IMR-90 (cell line): Measurements from ENCODE around the gene CLIC5. TPM values are rescaled to one million over a fixed set of nuclear protein-coding genes. Genes with fewer than 3 reads are reported as not detected.

Source experiments
- ATAC-seq: fragments of 200-7000 bp; cut with Tn5 transposase; 2 replicates; pipeline ENCODE4 v1.9.1; 2020; ENCODE audit warnings: low read depth, mild to moderate bottlenecking, moderate library complexity
- BruUV-seq: library from RNA; stranded (reverse); fragments of 400-500 nt; replicated peaks from 2 replicates; lab custom pipeline; 2021; lab: Mats Ljungman, UMichigan
- CTCF ChIA-PET: fragments of 300-600 bp; formaldehyde crosslinking; extraction: SDS; loops from one replicate; lab custom pipeline; 2021; ENCODE audit warnings: antibody characterized with exemption; lab: Yijun Ruan, JAX
- POLR2A ChIA-PET: fragments of 300-600 bp; sonication (Branson Sonifier 250); formaldehyde crosslinking; loops from one replicate; lab custom pipeline; 2022; ENCODE audit warnings: antibody characterized with exemption; ENCODE audit not compliant: unreplicated experiment; lab: Charles Lee
- DNase-seq: peaks from one replicate; pipeline ENCODE4 v3.0.0; 2013
- H2AFZ ChIP-seq: replicated peaks from 2 replicates; pipeline ENCODE3; 2013; ENCODE audit warnings: low read length, mild to moderate bottlenecking; ENCODE audit not compliant: poor library complexity
- H2AK5ac ChIP-seq: 2 replicates; pipeline ENCODE4 v1.6.1; 2013; ENCODE audit warnings: low read depth, low read length, inconsistent platforms
- H2AK9ac ChIP-seq: replicated peaks from 2 replicates; pipeline ENCODE3; 2013; ENCODE audit warnings: mild to moderate bottlenecking, low read depth, low read length, moderate library complexity; ENCODE audit not compliant: poor library complexity
- H2BK120ac ChIP-seq: 2 replicates; pipeline ENCODE4 v1.6.1; 2013; ENCODE audit warnings: low read depth, low read length, inconsistent platforms
- H2BK15ac ChIP-seq: 3 replicates; pipeline ENCODE4 v1.6.1; 2013; ENCODE audit warnings: low read depth, low read length, inconsistent platforms
- H2BK20ac ChIP-seq: 2 replicates; pipeline ENCODE4 v1.6.1; 2013; ENCODE audit warnings: low read depth, mild to moderate bottlenecking, inconsistent platforms, low read length, moderate library complexity
- H2BK5ac ChIP-seq: 2 replicates; pipeline ENCODE4 v1.6.1; 2013; ENCODE audit warnings: mild to moderate bottlenecking, low read depth, low read length, inconsistent platforms; ENCODE audit not compliant: poor library complexity, severe bottlenecking
- H3K14ac ChIP-seq: replicated peaks from 2 replicates; pipeline ENCODE4 v1.6.1; 2013; ENCODE audit warnings: low read depth, low read length, inconsistent platforms
- H3K18ac ChIP-seq: 2 replicates; pipeline ENCODE4 v1.6.1; 2013; ENCODE audit warnings: low read depth, low read length, control low read depth
- H3K23ac ChIP-seq: 2 replicates; pipeline ENCODE4 v1.6.1; 2013; ENCODE audit warnings: low read depth, low read length, inconsistent platforms
- H3K27ac ChIP-seq: 2 replicates; pipeline ENCODE4 v1.5.1; 2013; ENCODE audit warnings: mild to moderate bottlenecking, control low read depth, low read length; ENCODE audit not compliant: insufficient read depth
- H3K27me3 ChIP-seq: 2 replicates; pipeline ENCODE4 v1.6.1; 2013; ENCODE audit warnings: low read length; ENCODE audit not compliant: control insufficient read depth, insufficient read depth
- H3K36me3 ChIP-seq: 2 replicates; pipeline ENCODE4 v1.6.1; 2013; ENCODE audit warnings: low read length, mixed read lengths; ENCODE audit not compliant: control insufficient read depth, insufficient read depth
- H3K4ac ChIP-seq: 2 replicates; pipeline ENCODE4 v1.6.1; 2013; ENCODE audit warnings: low read depth, low read length, inconsistent platforms
- H3K4me1 ChIP-seq: 2 replicates; pipeline ENCODE4 v1.6.1; 2013; ENCODE audit warnings: low read length, mixed read lengths; ENCODE audit not compliant: control insufficient read depth, insufficient read depth
- H3K4me2 ChIP-seq: 2 replicates; pipeline ENCODE4 v1.6.1; 2013; ENCODE audit warnings: low read depth, mild to moderate bottlenecking, control low read depth, low read length, moderate library complexity
- H3K4me3 ChIP-seq: 2 replicates; pipeline ENCODE4 v1.5.1; 2013; ENCODE audit warnings: low read depth, mild to moderate bottlenecking, control low read depth, low read length, moderate library complexity; ENCODE audit not compliant: insufficient read depth
- H3K56ac ChIP-seq: 2 replicates; pipeline ENCODE4 v1.6.1; 2013; ENCODE audit warnings: low read length, inconsistent platforms; ENCODE audit not compliant: insufficient read depth; ENCODE audit errors: extremely low read depth
- H3K79me1 ChIP-seq, 2 experiments: 2 replicates each; pipeline ENCODE4 v1.6.1; 2013; ENCODE audit warnings: low read length in 2 of 2, inconsistent platforms in 1 of 2, low read depth in 1 of 2
- H3K9ac ChIP-seq: 2 replicates; pipeline ENCODE4 v1.6.1; 2013; ENCODE audit warnings: low read depth, low read length, control low read depth
- H3K9me1 ChIP-seq: 2 replicates; pipeline ENCODE4 v1.6.1; 2013; ENCODE audit warnings: low read length, inconsistent platforms; ENCODE audit not compliant: insufficient read depth
- H3K9me3 ChIP-seq: 2 replicates; pipeline ENCODE4 v1.6.1; 2013; ENCODE audit warnings: low read length; ENCODE audit not compliant: control insufficient read depth, insufficient read depth
- H4K20me1 ChIP-seq: 2 replicates; pipeline ENCODE4 v1.6.1; 2013; ENCODE audit warnings: low read length, inconsistent platforms; ENCODE audit not compliant: insufficient read depth
- H4K5ac ChIP-seq: 2 replicates; pipeline ENCODE4 v1.6.1; 2013; ENCODE audit warnings: mild to moderate bottlenecking, low read depth, low read length, control low read depth
- H4K8ac ChIP-seq, 2 experiments: 2 replicates each; pipeline ENCODE4 v1.6.1; 2013; ENCODE audit warnings: low read depth in 2 of 2, low read length in 2 of 2, control low read depth in 1 of 2, inconsistent platforms in 1 of 2
- H4K91ac ChIP-seq: 2 replicates; pipeline ENCODE4 v1.6.1; 2013; ENCODE audit warnings: low read depth, low read length, inconsistent platforms; ENCODE audit not compliant: insufficient read depth
- BHLHE40 ChIP-seq: fragments of 150-350 bp; IDR thresholded peaks from 2 replicates; pipeline ENCODE4 v1.6.1; 2016; ENCODE audit warnings: mild to moderate bottlenecking, low read depth, low read length
- CEBPB ChIP-seq: IDR thresholded peaks from 2 replicates; pipeline ENCODE4 v1.6.1; 2012; ENCODE audit warnings: low read depth, low read length, improper control_type of control experiment
- CHD1 ChIP-seq: IDR thresholded peaks from 2 replicates; pipeline ENCODE4 v1.6.1; 2012; ENCODE audit warnings: low read depth, low read length, improper control_type of control experiment
- FOS ChIP-seq: fragments of 150-350 bp; IDR thresholded peaks from 2 replicates; pipeline ENCODE4 v1.6.1; 2016; ENCODE audit warnings: low read depth, low read length
- MAFK ChIP-seq: IDR thresholded peaks from 2 replicates; pipeline ENCODE4 v1.6.1; 2012; ENCODE audit warnings: low read depth, low read length, improper control_type of control experiment
- MAZ ChIP-seq: IDR thresholded peaks from 2 replicates; pipeline ENCODE4 v1.6.1; 2012; ENCODE audit warnings: low read depth, mild to moderate bottlenecking, low read length, improper control_type of control experiment, moderate library complexity, borderline replicate concordance
- MXI1 ChIP-seq: IDR thresholded peaks from 2 replicates; pipeline ENCODE4 v1.6.1; 2012; ENCODE audit warnings: low read depth, mild to moderate bottlenecking, low read length, moderate library complexity, borderline replicate concordance
- NFE2L2 ChIP-seq: fragments of 150-350 bp; IDR thresholded peaks from 2 replicates; pipeline ENCODE4 v1.6.1; 2016; ENCODE audit warnings: low read depth, mild to moderate bottlenecking, low read length
- POLR2A ChIP-seq: IDR thresholded peaks from 2 replicates; pipeline ENCODE4 v1.6.1; 2012; ENCODE audit warnings: mild to moderate bottlenecking, low read depth, low read length
- RAD21 ChIP-seq: IDR thresholded peaks from 2 replicates; pipeline ENCODE4 v1.6.1; 2012; ENCODE audit warnings: low read length, improper control_type of control experiment
- RCOR1 ChIP-seq: IDR thresholded peaks from 2 replicates; pipeline ENCODE4 v1.6.1; 2012; ENCODE audit warnings: mild to moderate bottlenecking, low read length, improper control_type of control experiment; ENCODE audit not compliant: insufficient replicate concordance
- RFX5 ChIP-seq: IDR thresholded peaks from 2 replicates; pipeline ENCODE4 v1.8.0; 2012; ENCODE audit warnings: low read depth, mild to moderate bottlenecking, low read length, moderate library complexity
- SMC3 ChIP-seq: fragments of 150-350 bp; IDR thresholded peaks from 2 replicates; pipeline ENCODE4 v1.6.1; 2016; ENCODE audit warnings: low read depth, mild to moderate bottlenecking, antibody characterized with exemption, low read length, moderate library complexity
- USF2 ChIP-seq: fragments of 150-350 bp; IDR thresholded peaks from 2 replicates; pipeline ENCODE4 v1.6.1; 2017; ENCODE audit warnings: mild to moderate bottlenecking, antibody characterized with exemption, low read length, low read depth
- WGBS, 2 experiments: methylation state at CpG; one replicate each; pipeline versions ENCODE4 v1.1.5 to v1.1.7; 2013; ENCODE audit warnings: missing lambda C conversion rate in 2 of 2; ENCODE audit not compliant: insufficient read length in 1 of 2; ENCODE audit errors: extremely low coverage in 2 of 2; 5-methylcytosine and 5-hydroxymethylcytosine counted together
- dilution Hi-C: fragments of 300-500 bp; cut with HindIII; formaldehyde crosslinking; loops from one replicate; pipeline ENCODE4 v1.14.3; 2018; ENCODE audit warnings: low sequenced_read_pairs; ENCODE audit not compliant: unreplicated experiment
- in situ Hi-C: fragments of 300-500 bp; cut with MboI; formaldehyde crosslinking; loops from 3 replicates; pipeline ENCODE4 v1.14.3; 2019; ENCODE audit warnings: low sequenced_read_pairs, inconsistent platforms, mixed read lengths
- intact Hi-C: fragments of 100-400 bp; cut with micrococcal nuclease; formaldehyde crosslinking; loops from 2 replicates; pipeline ENCODE4 v1.10.0; 2022
- polyA plus RNA-seq, 3 experiments: library from polyadenylated mRNA; depleted of rRNA; stranded (reverse); fragments of >200 nt; gene quantifications; 2 replicates each; pipeline ENCODE4 v1.2.3, GENCODE V29; 2012; ENCODE audit warnings: low replicate concordance in 1 of 3
- total RNA-seq: library from RNA; depleted of rRNA; stranded (reverse); fragments of >200 nt; gene quantifications from 2 replicates; pipeline ENCODE4 v1.2.3, GENCODE V29; 2012
- TF ChIP-seq, protein P1 (sequence below): conservative IDR thresholded peaks from 2 replicates; pipeline ENCODE4 v1.5.1; 2012; ENCODE audit warnings: mild to moderate bottlenecking, low read depth, low read length, improper control_type of control experiment
- TF ChIP-seq, protein P2 (sequence below): fragments of 150-350 bp; IDR thresholded peaks from 2 replicates; pipeline ENCODE4 v1.6.1; 2016; ENCODE audit warnings: low read depth, mild to moderate bottlenecking, low read length, moderate library complexity, borderline replicate concordance

CLIC5 gene
- total and polyA plus RNA-seq, 2 of the 4 experiments (the other 2 are of a cell fraction) = not detected

DNA sequence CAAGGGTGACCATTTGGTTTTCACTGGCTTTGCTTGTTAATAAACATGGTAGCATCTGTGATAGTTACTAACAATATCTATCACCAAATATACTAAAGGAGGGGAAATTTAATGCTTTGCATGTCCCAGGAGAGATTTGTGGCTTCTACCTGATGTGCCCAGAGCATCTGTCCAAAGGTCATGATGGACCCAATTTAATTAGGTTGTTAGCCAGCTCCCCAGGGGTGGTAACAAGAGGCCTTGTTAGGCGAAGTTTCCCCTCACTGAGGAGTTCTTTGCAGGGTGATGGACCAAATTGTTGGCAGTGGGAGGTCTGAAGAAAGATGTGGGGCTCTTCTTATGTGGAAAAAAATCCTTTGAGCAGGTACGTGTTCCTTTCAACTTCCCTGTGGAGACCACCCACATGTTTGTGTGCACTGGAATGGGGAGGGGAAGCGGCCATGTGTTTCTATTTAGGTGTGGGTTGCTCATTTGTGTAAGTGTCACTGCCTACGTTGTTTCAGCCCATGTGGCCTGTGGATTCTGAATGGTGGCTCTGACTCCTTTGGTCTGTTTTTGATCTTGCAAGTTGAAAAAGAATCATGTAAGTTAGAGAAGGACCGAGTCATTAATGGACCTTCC, 137.6 kb downstream of the CLIC5 start:
- no peak overlapping the region for H3K14ac ChIP-seq
- no peak overlapping the region for H2BK15ac ChIP-seq
- H2AFZ ChIP-seq = no peak overlapping the region
- no peak overlapping the region for H3K4ac ChIP-seq
- H3K4me3 ChIP-seq = no peak overlapping the region
- no peak for TF ChIP-seq USF2
- TF ChIP-seq RFX5 = no peak
- no peak for TF ChIP-seq RCOR1
- no peak for TF ChIP-seq BHLHE40
- no peak for TF ChIP-seq RAD21
- no peak for TF ChIP-seq CEBPB
- TF ChIP-seq POLR2A = no peak
- TF ChIP-seq MAFK = no peak
- no peak for TF ChIP-seq CHD1
- no peak for TF ChIP-seq SMC3
- TF ChIP-seq, protein P1, sequence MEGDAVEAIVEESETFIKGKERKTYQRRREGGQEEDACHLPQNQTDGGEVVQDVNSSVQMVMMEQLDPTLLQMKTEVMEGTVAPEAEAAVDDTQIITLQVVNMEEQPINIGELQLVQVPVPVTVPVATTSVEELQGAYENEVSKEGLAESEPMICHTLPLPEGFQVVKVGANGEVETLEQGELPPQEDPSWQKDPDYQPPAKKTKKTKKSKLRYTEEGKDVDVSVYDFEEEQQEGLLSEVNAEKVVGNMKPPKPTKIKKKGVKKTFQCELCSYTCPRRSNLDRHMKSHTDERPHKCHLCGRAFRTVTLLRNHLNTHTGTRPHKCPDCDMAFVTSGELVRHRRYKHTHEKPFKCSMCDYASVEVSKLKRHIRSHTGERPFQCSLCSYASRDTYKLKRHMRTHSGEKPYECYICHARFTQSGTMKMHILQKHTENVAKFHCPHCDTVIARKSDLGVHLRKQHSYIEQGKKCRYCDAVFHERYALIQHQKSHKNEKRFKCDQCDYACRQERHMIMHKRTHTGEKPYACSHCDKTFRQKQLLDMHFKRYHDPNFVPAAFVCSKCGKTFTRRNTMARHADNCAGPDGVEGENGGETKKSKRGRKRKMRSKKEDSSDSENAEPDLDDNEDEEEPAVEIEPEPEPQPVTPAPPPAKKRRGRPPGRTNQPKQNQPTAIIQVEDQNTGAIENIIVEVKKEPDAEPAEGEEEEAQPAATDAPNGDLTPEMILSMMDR = no peak
- no peak for TF ChIP-seq MXI1
- no peak for TF ChIP-seq MAZ
- TF ChIP-seq, protein P2, sequence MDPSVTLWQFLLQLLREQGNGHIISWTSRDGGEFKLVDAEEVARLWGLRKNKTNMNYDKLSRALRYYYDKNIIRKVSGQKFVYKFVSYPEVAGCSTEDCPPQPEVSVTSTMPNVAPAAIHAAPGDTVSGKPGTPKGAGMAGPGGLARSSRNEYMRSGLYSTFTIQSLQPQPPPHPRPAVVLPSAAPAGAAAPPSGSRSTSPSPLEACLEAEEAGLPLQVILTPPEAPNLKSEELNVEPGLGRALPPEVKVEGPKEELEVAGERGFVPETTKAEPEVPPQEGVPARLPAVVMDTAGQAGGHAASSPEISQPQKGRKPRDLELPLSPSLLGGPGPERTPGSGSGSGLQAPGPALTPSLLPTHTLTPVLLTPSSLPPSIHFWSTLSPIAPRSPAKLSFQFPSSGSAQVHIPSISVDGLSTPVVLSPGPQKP = no peak
- TF ChIP-seq NFE2L2 = no peak
- no peak for TF ChIP-seq FOS
- H3K23ac ChIP-seq = no peak overlapping the region
- CTCF ChIA-PET = no interaction called here
- ATAC-seq (no peak), DNase-seq (no peak)
- H3K9me3 ChIP-seq = no peaks in the 10 kb centered on the region
- intact Hi-C loops (no loop called here), in situ Hi-C loops (no loop called here), dilution Hi-C loops (no loop called here)
- H4K5ac ChIP-seq = no peak overlapping the region
- H3K36me3 ChIP-seq = no peaks in the 10 kb centered on the region
- H3K9me1 ChIP-seq = no peaks in the 10 kb centered on the region
- H3K27me3 ChIP-seq = peaks cover 14% of the 10 kb centered on the region
- WGBS, 2 experiments = 60% methylated on average over 1 of the region's 5 CpGs; no CpG with 5 or more reads in 1 of the 2 experiments
- H2AK9ac ChIP-seq = peak overlapping the region; percentile 37
- no peaks in the 10 kb centered on the region for H3K4me1 ChIP-seq
- BruUV-seq = no TSS peak
- POLR2A ChIA-PET = no interaction called here
- no peak overlapping the region for H3K9ac ChIP-seq
- H3K4me2 ChIP-seq = no peak overlapping the region
- no peak overlapping the region for H2BK120ac ChIP-seq
- no peak overlapping the region for H4K8ac ChIP-seq
- H3K27ac ChIP-seq = no peak overlapping the region
- no peak overlapping the region for H2BK5ac ChIP-seq
- no peak overlapping the region for H3K56ac ChIP-seq
- no peak overlapping the region for H2AK5ac ChIP-seq
- no peak overlapping the region for H4K91ac ChIP-seq
- no peaks in the 10 kb centered on the region for H3K79me1 ChIP-seq
- H4K20me1 ChIP-seq = no peaks in the 10 kb centered on the region
- H2BK20ac ChIP-seq = no peak overlapping the region
- H3K18ac ChIP-seq = no peak overlapping the region
